HG03066 (cell line): Measurements from ENCODE around the gene RNF227.
"Not testable (repeated sequence)": the region's sequence is repeated elsewhere in the genome, so short reads cannot be mapped to it uniquely, and the experiment has no call there.

Experiments
- ATAC-seq: cut with Tn5 transposase; IDR thresholded peaks from one replicate; pipeline ENCODE4 v1.9.1; 2021; ENCODE audit warnings: low read depth; ENCODE audit not compliant: unreplicated experiment

The RNF227 gene

DNA sequence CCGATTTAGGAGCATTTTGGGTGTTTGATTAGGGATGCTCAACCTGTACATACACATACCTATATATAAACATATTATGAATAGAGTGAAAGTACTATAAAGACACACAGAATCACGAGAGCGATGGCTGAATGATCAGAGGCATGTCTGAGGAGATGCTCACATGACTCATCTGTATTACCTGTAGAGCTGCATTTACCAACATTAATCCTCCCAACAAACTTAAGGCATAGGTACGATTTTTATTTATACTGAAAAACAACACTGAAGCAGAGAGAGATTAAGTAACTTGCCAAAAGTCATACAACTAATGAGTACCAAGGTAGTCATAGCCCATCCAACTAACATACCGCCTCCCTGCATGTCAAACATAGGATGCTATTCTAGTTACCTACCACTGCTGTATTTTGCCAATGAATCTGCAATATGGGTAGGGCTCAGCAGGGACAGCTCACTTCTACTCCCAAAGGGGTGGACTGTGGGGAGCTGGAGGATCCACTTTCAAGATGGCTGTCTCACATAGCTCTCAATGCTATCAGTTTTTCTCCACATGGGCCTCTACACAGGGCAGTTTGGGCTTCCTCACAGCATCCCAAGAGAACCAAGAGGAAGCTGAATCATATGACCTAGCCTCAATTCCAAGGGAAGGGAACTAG lies 51.0 kb downstream of the RNF227 start:
- no peak for ATAC-seq

DNA sequence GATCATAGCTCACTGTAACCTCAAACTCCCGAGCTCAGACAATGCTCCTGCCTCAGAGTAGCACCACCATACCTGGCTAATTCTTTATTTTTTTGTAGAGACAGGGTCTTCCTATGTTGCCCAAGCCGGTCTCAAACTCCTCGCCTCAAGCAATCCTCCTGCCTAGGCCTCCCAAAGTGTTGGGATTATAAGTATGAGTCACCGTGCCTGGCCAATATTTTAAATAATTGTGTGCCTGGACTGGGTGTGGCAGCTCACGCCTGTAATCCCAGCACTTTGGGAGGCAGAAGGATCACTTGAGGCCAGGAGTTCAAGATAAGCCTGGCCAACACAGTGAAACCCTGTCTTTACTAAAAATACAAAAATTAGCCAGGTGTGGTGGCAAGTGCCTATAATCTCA lies 51.7 kb downstream of the RNF227 start:
- not testable (repeated sequence) for ATAC-seq
